Stimulated activated effector memory CD8-positive, alpha-beta T cell treated with anti-CD3 and anti-CD28 coated beads, Interleukin-12 subunit alpha, Interleukin-12 subunit beta, amount 100 ng/mL, for 72 hours (primary cell): ENCODE results near the gene KCNK2.

Experiments
- ATAC-seq: fragments of 150-1000 bp; cut with Tn5 transposase; 2 replicates; pipeline ENCODE4 v1.10.0; 2021
- DNase-seq, 2 donors: peaks; one replicate each; pipeline ENCODE4 v3.0.0; 2021 to 2022; ENCODE audit warnings: low spot score in 2 of 2
- H3K27ac Mint-ChIP-seq: one replicate; pipeline ENCODE4 v1.8.0; 2022; ENCODE audit warnings: mild to moderate bottlenecking, mixed read lengths
- H3K36me3 Mint-ChIP-seq: one replicate; pipeline ENCODE4 v1.8.0; 2022; ENCODE audit warnings: mild to moderate bottlenecking, mixed read lengths
- H3K4me1 Mint-ChIP-seq: one replicate; pipeline ENCODE4 v1.8.0; 2022; ENCODE audit warnings: mixed read lengths
- H3K4me3 Mint-ChIP-seq: one replicate; pipeline ENCODE4 v1.8.0; 2022; ENCODE audit warnings: mild to moderate bottlenecking, mixed read lengths
- H3K9me3 Mint-ChIP-seq: one replicate; pipeline ENCODE4 v1.8.0; 2022; ENCODE audit warnings: mixed read lengths

Gene KCNK2

GRCh38 chr1:215243345-215244054 lies 161.0 kb downstream of the KCNK2 start:
- ATAC-seq (no peak), DNase-seq (no peak)
- H3K4me3 Mint-ChIP-seq = no peak overlapping the region
- no peaks in the 10 kb centered on the region for H3K36me3 Mint-ChIP-seq
- no peak overlapping the region for H3K27ac Mint-ChIP-seq
- H3K9me3 Mint-ChIP-seq = peaks cover 9% of the 10 kb centered on the region
- H3K4me1 Mint-ChIP-seq = no peaks in the 10 kb centered on the region

GRCh38 chr1:215250913-215251312 lies 168.4 kb downstream of the KCNK2 start:
- ATAC-seq (no peak), DNase-seq (no peak)
- Mint-ChIP-seq H3K4me1 (no peaks in the 10 kb centered on the region), H3K27ac (no peak overlapping the region), H3K4me3 (no peak overlapping the region), H3K9me3 (peaks cover 4% of the 10 kb centered on the region), H3K36me3 (no peaks in the 10 kb centered on the region)

- no peaks in the 10 kb centered on the region for H3K4me1 Mint-ChIP-seq
- H3K4me3 Mint-ChIP-seq = no peak overlapping the region
- DNase-seq = no peak
These were observed 168.9 kb downstream of the KCNK2 start for GRCh38 chr1:215251428-215251827.

GRCh38 chr1:215252164-215252563 lies 169.6 kb downstream of the KCNK2 start:
- no peak for DNase-seq
- no peak for ATAC-seq
- Mint-ChIP-seq H3K27ac (no peak overlapping the region), H3K9me3 (peaks cover 4% of the 10 kb centered on the region), H3K36me3 (no peaks in the 10 kb centered on the region), H3K4me1 (no peaks in the 10 kb centered on the region), H3K4me3 (no peak overlapping the region)

More at GRCh38 chr1:215251428-215251827, 168.9 kb downstream of the KCNK2 start:
- H3K9me3 Mint-ChIP-seq = peaks cover 4% of the 10 kb centered on the region
- no peak overlapping the region for H3K27ac Mint-ChIP-seq
- no peaks in the 10 kb centered on the region for H3K36me3 Mint-ChIP-seq
- ATAC-seq = no peak

- no peaks in the 10 kb centered on the region for H3K36me3 Mint-ChIP-seq
- ATAC-seq (no peak), DNase-seq (no peak)
- H3K27ac Mint-ChIP-seq = no peak overlapping the region
- H3K9me3 Mint-ChIP-seq = peaks cover 8% of the 10 kb centered on the region
- H3K4me1 Mint-ChIP-seq = no peaks in the 10 kb centered on the region
- no peak overlapping the region for H3K4me3 Mint-ChIP-seq
These were observed 174.6 kb downstream of the KCNK2 start for GRCh38 chr1:215256936-215257679.

GRCh38 chr1:215260711-215261110 lies 178.2 kb downstream of the KCNK2 start:
- Mint-ChIP-seq H3K4me1 (no peaks in the 10 kb centered on the region), H3K36me3 (no peaks in the 10 kb centered on the region), H3K27ac (no peak overlapping the region), H3K4me3 (no peak overlapping the region), H3K9me3 (peaks cover 11% of the 10 kb centered on the region)
- DNase-seq (no peak), ATAC-seq (no peak)

GRCh38 chr1:215262106-215262505 lies 179.6 kb downstream of the KCNK2 start:
- H3K9me3 Mint-ChIP-seq = peaks cover 11% of the 10 kb centered on the region

GRCh38 chr1:215263636-215264035 lies 181.1 kb downstream of the KCNK2 start:
- H3K9me3 Mint-ChIP-seq = peaks cover 15% of the 10 kb centered on the region
- H3K36me3 Mint-ChIP-seq = no peaks in the 10 kb centered on the region
- no peaks in the 10 kb centered on the region for H3K4me1 Mint-ChIP-seq
- ATAC-seq (no peak), DNase-seq (no peak)
- H3K4me3 Mint-ChIP-seq = no peak overlapping the region
- H3K27ac Mint-ChIP-seq = no peak overlapping the region

More at GRCh38 chr1:215262106-215262505, 179.6 kb downstream of the KCNK2 start:
- Mint-ChIP-seq H3K4me3 (no peak overlapping the region), H3K27ac (no peak overlapping the region), H3K4me1 (no peaks in the 10 kb centered on the region), H3K36me3 (no peaks in the 10 kb centered on the region)
- DNase-seq = no peak
- ATAC-seq = no peak

- Mint-ChIP-seq H3K9me3 (peaks cover 11% of the 10 kb centered on the region), H3K36me3 (no peaks in the 10 kb centered on the region)
- no peak for ATAC-seq
These were observed 182.1 kb downstream of the KCNK2 start for GRCh38 chr1:215264649-215265048.

GRCh38 chr1:215267495-215267894 lies 185.0 kb downstream of the KCNK2 start:
- no peaks in the 10 kb centered on the region for H3K4me1 Mint-ChIP-seq
- H3K36me3 Mint-ChIP-seq = no peaks in the 10 kb centered on the region
- H3K9me3 Mint-ChIP-seq = peaks cover 23% of the 10 kb centered on the region
- ATAC-seq (no peak), DNase-seq (no peak)
- H3K4me3 Mint-ChIP-seq = no peak overlapping the region
- no peak overlapping the region for H3K27ac Mint-ChIP-seq

More at GRCh38 chr1:215264649-215265048, 182.1 kb downstream of the KCNK2 start:
- no peak for DNase-seq
- H3K4me1 Mint-ChIP-seq = no peaks in the 10 kb centered on the region
- H3K27ac Mint-ChIP-seq = no peak overlapping the region
- H3K4me3 Mint-ChIP-seq = no peak overlapping the region

- H3K36me3 Mint-ChIP-seq = no peaks in the 10 kb centered on the region
- peaks cover 22% of the 10 kb centered on the region for H3K9me3 Mint-ChIP-seq
- H3K27ac Mint-ChIP-seq = no peak overlapping the region
- no peak overlapping the region for H3K4me3 Mint-ChIP-seq
- H3K4me1 Mint-ChIP-seq = no peaks in the 10 kb centered on the region
- ATAC-seq (no peak), DNase-seq (no peak)
These were observed 187.4 kb downstream of the KCNK2 start for GRCh38 chr1:215269955-215270354.

- Mint-ChIP-seq H3K27ac (no peak overlapping the region), H3K9me3 (peaks cover 21% of the 10 kb centered on the region), H3K4me3 (no peak overlapping the region), H3K36me3 (no peaks in the 10 kb centered on the region), H3K4me1 (no peaks in the 10 kb centered on the region)
- DNase-seq (no peak), ATAC-seq (no peak)
These were observed 191.4 kb downstream of the KCNK2 start for GRCh38 chr1:215273838-215274516.

GRCh38 chr1:215276582-215276981 lies 194.0 kb downstream of the KCNK2 start:
- Mint-ChIP-seq H3K36me3 (no peaks in the 10 kb centered on the region), H3K27ac (no peak overlapping the region), H3K9me3 (peaks cover 14% of the 10 kb centered on the region), H3K4me3 (no peak overlapping the region), H3K4me1 (no peaks in the 10 kb centered on the region)
- DNase-seq (no peak), ATAC-seq (no peak)

- Mint-ChIP-seq H3K36me3 (no peaks in the 10 kb centered on the region), H3K4me3 (no peak overlapping the region), H3K27ac (no peak overlapping the region), H3K9me3 (peaks cover 16% of the 10 kb centered on the region), H3K4me1 (no peaks in the 10 kb centered on the region)
- no peak for DNase-seq
- ATAC-seq = no peak
These were observed 195.0 kb downstream of the KCNK2 start for GRCh38 chr1:215277532-215277931.

GRCh38 chr1:215279682-215280081 lies 197.1 kb downstream of the KCNK2 start:
- H3K36me3 Mint-ChIP-seq = no peaks in the 10 kb centered on the region

More at GRCh38 chr1:215279682-215280081, 197.1 kb downstream of the KCNK2 start:
- H3K9me3 Mint-ChIP-seq = peaks cover 12% of the 10 kb centered on the region
- DNase-seq (no peak), ATAC-seq (no peak)
- no peaks in the 10 kb centered on the region for H3K4me1 Mint-ChIP-seq
- H3K4me3 Mint-ChIP-seq = no peak overlapping the region
- H3K27ac Mint-ChIP-seq = no peak overlapping the region
